HPDE6-E6E7 (cell line): Measurements from ENCODE around the gene KLF14.
"Not testable (repeated sequence)": the region's sequence is repeated elsewhere in the genome, so short reads cannot be mapped to it uniquely, and the experiment has no call there.

Source experiments
- DNase-seq: peaks from one replicate; pipeline ENCODE4 v3.0.0; 2011; ENCODE audit warnings: missing footprints; ENCODE audit errors: extremely low spot score

Gene KLF14

GRCh38 chr7:130733931-130734814 lies at the start of gene KLF14:
Gene KLF14, minus strand, starts transcription at chr7:130734207. Its CDS starts 174 bp downstream, at chr7:130734033.
- DNase-seq: peak; percentile 49

- no peak for DNase-seq
These were observed 47.3 kb upstream of the KLF14 start for GRCh38 chr7:130781346-130781745.

DNA sequence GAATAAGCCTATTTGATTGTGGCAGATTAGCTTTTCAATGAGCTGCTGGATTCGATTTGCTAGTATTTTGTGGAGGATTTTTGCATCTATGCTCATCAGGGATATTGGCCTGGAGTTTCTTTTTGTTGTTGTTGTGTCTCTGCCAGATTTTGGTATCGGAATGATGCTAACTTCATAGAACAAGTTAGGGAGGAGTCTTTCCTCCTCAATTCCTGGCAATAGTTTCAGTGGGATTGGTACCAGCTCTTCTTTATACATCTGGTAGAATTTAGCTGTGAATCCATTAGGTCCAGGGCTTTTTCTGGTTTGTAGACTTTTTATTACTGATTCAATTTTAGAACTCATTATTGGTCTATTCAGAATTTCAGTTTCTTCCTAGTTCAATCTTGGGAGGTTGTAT lies 43.4 kb upstream of the KLF14 start:
- no peak for DNase-seq

DNA sequence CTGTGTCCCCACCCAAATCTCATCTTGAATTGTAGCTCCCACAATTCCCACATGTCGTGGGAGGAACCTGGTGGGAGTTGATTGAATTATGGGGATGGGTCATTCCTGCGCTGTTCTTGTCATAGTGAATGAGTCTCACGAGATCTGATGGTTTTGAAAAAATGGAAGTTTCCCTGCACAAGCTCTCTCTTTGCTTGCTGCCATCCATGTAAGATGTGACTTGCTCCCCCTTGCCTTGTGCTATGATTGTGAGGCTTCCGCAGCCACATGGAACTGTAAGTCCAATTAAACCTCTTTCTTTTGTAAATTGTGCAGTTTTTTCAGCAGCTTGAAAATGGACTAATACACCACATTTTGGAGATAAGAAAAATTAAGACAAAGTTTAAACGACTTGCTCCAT lies 38.4 kb upstream of the KLF14 start:
- DNase-seq: not testable (repeated sequence)

DNA sequence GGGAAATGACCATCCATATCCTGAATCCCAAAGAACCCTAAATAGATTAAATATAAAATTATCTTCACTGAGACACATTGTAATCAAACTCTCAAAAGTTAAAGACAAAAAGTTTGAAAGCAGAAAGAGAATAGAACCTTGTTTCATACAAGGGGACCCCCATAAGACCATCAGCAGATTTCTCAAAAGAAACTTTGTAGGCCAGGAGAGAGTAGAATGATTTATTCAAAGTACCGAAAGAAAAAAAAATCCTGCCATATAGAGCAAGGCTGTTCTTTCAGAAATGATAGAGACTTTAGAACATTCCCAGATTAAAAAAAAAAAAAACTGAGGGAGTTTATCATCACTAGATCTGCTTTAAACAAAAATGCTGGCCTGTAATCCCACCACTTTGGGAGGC lies 34.8 kb upstream of the KLF14 start:
- DNase-seq: no peak

DNA sequence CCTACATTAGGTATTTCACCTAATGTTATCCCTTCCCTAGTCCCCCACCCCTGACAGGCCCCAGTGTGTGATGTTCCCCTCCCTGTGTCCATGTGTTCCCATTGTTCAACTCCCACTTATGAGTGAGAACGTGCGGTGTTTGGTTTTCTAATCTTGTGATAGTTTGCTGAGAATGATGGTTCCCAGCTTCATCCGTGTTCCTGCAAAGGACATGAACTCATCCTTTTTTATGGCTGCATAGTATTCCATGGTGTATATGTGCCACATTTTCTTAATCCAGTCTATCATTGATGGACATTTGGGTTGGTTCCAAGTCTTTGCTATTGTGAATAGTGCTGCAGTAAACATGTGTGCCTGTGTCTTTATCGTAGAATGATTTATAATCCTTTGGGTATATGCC lies 30.6 kb upstream of the KLF14 start:
- DNase-seq: not testable (repeated sequence)

GRCh38 chr7:130758429-130759056 lies 24.5 kb upstream of the KLF14 start:
- DNase-seq: no peak

- DNase-seq: no peak
These were observed 22.3 kb upstream of the KLF14 start for GRCh38 chr7:130756316-130756715.

- DNase-seq: no peak
These were observed 18.4 kb upstream of the KLF14 start for GRCh38 chr7:130752424-130752823.

DNA sequence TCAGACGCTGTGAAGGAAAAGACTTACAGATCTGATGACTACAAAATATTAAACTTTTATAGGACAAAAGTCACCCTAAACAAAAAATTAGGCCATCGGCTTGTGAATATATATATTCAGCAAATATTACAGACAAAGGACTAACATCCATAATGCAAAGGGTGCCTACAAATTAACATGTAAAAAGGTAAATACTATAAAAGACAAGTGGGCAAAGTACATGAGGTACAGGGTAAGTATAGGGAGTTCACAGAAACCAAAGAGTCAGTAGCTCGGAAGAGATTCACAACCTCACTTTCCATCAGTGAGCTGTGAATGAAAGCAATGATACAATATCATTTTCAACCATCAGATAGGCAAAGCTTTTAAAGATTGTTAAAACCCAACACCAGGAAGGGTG lies 16.7 kb upstream of the KLF14 start:
- no peak for DNase-seq

GRCh38 chr7:130748531-130749389 lies 14.8 kb upstream of the KLF14 start:
- no peak for DNase-seq

DNA sequence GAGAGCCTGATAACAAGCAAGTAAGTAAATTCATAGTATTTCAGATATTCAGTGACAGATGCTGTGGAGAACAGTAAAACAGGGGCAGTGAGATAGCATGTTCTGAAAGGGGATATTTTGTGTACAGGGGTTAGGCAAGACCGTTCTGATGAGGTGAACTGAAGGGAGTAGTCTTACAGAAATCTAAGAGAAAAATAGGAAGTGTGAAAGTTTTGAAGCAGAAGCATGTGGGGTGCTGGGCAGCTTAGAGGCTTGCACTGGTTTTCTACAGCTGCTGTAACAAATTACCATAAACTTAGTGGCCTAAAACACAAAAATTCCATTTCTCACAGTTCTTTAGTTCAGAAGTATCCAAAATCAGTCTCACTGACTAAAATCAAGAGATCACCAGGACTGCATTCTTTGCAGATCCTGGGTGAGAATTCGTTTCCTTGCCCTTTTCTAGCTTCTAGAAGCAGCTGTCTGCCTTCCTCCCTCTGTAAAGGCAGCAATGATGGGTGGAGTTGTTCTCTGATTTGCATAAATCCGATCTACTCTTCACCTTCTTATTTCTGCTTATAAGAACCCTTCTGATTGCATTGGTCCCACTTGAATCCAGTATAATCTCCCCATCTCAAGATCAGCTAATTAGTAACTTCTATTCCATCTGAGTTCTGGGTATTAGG lies 7.5 kb upstream of the KLF14 start:
- no peak for DNase-seq

DNA sequence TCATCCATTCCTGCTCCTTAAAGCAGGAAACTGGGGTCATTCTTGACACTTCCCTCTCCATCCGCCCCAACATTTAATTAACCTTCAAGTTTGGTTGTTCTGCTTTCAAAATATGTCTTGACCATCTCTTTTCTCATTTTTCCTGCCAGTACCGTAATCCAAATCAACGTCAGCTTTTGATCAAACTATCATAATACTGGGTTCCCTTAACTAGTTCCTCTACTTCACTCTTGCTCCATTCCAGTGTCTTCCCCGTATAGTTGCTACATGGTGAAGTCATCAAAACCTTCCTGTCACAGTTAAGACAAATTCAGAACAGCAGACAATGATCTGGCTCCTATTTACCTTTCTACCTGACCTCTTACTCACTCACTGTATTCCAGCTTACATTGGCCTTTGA lies 6.6 kb upstream of the KLF14 start:
- DNase-seq: no peak

GRCh38 chr7:130736298-130736900 lies 2.4 kb upstream of the KLF14 start:
- no peak for DNase-seq

DNA sequence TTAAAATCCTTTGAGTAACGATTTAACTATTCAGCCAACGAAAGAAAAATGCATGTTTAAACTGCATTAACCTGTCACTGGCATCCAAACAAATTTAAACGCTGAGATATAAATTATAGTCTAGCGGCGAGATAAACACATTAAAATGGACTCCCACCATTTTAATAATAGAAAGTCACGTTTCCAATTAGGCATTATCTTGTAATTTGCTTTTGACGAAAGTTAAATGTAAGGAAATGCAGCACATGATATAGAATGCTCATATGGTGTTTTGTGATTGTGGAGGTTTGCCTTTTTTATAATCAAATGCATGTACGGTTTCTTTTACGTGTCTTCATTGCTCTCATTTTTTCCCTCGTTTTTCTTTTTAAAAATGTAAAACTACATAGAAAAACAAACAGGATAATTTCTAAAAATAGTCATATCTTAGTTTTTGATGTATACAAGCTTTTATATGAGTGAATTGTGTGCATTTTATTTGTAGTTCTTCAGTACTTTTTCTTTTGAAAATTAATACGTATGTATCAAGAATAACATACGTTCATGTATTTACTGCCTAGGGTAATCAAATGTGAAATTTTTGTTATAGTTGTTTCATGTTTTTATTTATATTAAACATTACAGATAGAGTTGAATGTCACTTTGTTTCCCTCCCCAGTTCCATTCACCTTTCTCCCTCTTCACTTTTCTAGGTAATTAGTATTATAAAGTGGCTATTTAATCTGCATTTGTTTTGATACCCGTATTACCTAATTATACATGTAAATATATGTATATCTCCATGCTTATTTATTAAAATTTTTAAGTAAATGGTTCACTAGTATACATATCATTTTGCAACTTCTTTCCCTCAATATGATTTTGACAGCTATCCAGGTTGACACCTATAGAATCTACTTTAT lies 1.1 kb upstream of the KLF14 start:
- DNase-seq: no peak

DNA sequence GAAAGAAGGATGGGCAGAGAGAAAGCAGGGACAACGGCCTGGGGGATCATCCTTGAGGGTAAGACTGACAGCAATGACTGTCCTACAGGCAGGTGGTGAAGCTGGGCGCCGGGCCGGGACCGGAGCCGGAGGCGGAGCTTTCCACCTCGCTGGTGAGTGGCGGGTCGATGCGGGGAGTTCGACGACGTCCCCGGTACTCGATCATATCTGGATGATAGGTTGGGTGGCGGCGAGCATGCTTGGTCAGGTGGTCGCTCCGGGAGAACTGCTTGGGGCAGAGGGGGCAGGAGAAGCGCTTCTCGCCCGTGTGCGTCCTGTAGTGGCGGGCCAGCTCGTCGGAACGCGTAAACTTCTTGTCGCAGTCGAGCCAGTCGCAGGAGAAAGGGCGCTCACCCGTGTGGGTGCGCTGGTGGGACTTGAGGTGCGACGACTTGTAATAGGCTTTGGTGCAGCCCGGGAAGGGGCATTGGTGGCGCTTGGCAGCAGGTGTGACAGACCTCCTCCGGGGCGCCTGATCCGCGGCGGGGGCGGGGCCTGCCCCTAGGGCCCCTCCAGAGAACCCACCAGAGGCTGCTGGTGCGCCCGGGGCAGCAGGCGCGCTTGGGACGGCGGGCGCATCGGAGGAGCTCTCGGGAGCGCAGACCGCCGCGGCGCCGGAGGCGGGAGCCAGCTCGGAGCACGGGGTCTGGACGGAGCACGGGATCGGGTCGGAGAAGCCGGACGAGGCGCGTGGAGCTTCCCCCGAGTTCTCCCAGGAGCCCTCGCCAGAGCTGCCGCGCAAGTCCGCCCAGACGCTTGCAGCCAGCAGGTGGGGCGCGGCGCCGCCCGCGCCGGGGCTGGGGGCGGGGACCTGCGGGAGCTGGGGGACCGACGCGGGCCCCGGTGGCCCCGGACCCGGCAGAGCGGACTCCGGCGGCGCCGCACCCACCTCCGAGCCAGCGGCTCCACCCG lies 752 bp downstream of the KLF14 start:
- peak; percentile 22 for DNase-seq

DNA sequence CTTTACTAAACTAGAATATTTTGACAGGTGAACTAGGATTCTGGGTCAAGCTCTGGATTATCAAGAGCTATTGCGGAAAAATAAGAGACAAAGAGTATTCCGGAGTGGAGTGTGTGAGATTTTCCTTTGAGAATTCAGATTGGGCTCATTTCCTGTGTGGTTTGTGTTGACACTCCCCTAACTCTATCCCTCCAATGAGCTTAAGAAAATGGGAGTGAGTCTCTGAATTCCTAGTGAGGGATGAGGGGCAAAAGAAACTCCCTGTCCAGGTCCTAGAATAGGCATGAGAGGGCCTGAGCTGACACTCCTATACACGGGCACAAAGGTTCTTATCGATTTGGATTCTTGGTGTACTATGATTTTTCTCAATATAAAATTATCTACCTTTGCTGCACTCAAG lies 10.2 kb downstream of the KLF14 start:
- DNase-seq: no peak

DNA sequence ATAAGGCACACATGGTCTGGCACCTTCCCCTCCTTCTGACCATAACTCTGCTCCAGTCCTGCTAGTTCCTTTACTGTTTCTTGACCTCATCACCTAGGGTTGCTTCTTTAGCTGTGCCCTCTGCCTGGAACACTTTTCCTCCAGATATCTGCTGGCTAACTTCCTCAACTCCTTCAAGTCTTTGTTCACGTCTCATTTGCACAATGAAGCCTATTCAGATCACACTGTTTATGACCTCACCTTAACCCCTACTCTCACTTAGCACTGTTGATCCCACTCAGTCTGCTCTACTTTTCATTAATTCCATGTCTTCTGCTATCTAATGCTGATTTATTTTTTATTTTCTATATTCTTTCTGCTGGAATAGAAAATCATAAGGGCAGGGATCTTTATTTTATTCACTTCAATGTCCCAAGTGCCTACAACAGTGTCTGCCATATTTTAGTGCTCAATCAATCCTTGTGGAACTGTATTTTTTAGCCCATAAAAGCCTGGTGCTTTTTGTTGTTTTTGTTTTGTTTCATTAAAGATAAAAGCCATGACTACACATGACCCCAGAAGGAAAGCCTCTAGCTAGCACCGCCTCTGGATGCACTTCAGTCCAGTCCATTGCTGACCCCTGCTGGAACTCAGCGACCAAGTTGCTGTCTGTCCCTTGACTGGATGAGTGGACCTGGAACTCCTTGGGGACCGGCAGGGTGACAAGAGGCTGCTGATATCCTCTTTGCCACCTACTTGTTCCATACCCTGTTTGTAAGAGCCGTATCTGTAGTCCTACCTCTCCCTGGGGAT lies 12.3 kb downstream of the KLF14 start:
- peak; percentile 17 for DNase-seq
